HepG2 (cell line): ENCODE results near the gene ITGAE. TPM values are rescaled to one million over a fixed set of nuclear protein-coding genes. Genes with fewer than 3 reads are reported as not detected.
A peak's percentile ranks its signal among the peaks of the same experiment; 100 is the strongest.

Source experiments
- AGO1 ChIP-seq: fragments of 200-400 bp; formaldehyde crosslinking; IDR thresholded peaks from 2 replicates; pipeline ENCODE4 v1.6.1; 2017; ENCODE audit warnings: mild to moderate bottlenecking, low read depth, low read length, moderate library complexity; ENCODE audit not compliant: poor library complexity, severe bottlenecking
- BCLAF1 ChIP-seq: fragments of 450-650 bp; IDR thresholded peaks from 2 replicates; pipeline ENCODE4 v1.6.1; 2017; ENCODE audit warnings: mild to moderate bottlenecking
- DDIT3 ChIP-seq: sonication (generic); formaldehyde crosslinking; IDR thresholded peaks from 2 replicates; pipeline ENCODE4 v1.4.0; 2020; ENCODE audit warnings: mild to moderate bottlenecking, missing genetic modification reagents
- DRAP1 ChIP-seq: IDR thresholded peaks from 2 replicates; pipeline ENCODE4 v1.6.1; 2016; ENCODE audit warnings: missing genetic modification reagents, missing compliant biosample characterization
- EED ChIP-seq: sonication (generic); formaldehyde crosslinking; IDR thresholded peaks from 2 replicates; pipeline ENCODE4 v1.5.0; 2020; ENCODE audit warnings: mild to moderate bottlenecking, missing genetic modification reagents
- FOXO1 ChIP-seq: sonication (generic); formaldehyde crosslinking; IDR thresholded peaks from 2 replicates; pipeline ENCODE4 v1.4.0; 2020; ENCODE audit warnings: missing genetic modification reagents
- HDAC6 ChIP-seq: fragments of 200-600 bp; sonication (generic); IDR thresholded peaks from 2 replicates; pipeline ENCODE4 v1.7.0; 2017; ENCODE audit warnings: mild to moderate bottlenecking, antibody characterized with exemption, low read length, low read depth
- IRF2 ChIP-seq: IDR thresholded peaks from 2 replicates; pipeline ENCODE4 v1.6.1; 2018; ENCODE audit warnings: missing genetic modification reagents, missing compliant biosample characterization
- MEF2D ChIP-seq: sonication (generic); formaldehyde crosslinking; IDR thresholded peaks from 2 replicates; pipeline ENCODE4 v1.5.1; 2020; ENCODE audit warnings: mild to moderate bottlenecking, missing genetic modification reagents
- MZF1 ChIP-seq: sonication (generic); formaldehyde crosslinking; IDR thresholded peaks from 2 replicates; pipeline ENCODE4 v1.8.1; 2023; ENCODE audit warnings: mild to moderate bottlenecking, missing genetic modification reagents, borderline replicate concordance
- NFRKB ChIP-seq: fragments of 450-650 bp; IDR thresholded peaks from 2 replicates; pipeline ENCODE4 v1.6.1; 2017
- POLR2AphosphoS2 ChIP-seq: IDR thresholded peaks from 2 replicates; pipeline ENCODE4 v1.6.1; 2011; ENCODE audit warnings: low read depth, low read length, improper control_type of control experiment
- SNAPC4 ChIP-seq: sonication (generic); formaldehyde crosslinking; IDR thresholded peaks from 2 replicates; pipeline ENCODE4 v1.4.0; 2020; ENCODE audit warnings: mild to moderate bottlenecking, missing genetic modification reagents
- SOX5 ChIP-seq: IDR thresholded peaks from 2 replicates; pipeline ENCODE4 v1.6.1; 2016; ENCODE audit warnings: borderline replicate concordance
- ZBTB44 ChIP-seq: sonication (generic); formaldehyde crosslinking; IDR thresholded peaks from 2 replicates; pipeline ENCODE4 v1.4.0; 2020; ENCODE audit warnings: missing genetic modification reagents
- ZNF446 ChIP-seq: sonication (generic); formaldehyde crosslinking; IDR thresholded peaks from 2 replicates; pipeline ENCODE4 v1.5.0; 2020; ENCODE audit warnings: mild to moderate bottlenecking, missing genetic modification reagents
- ZNF557 ChIP-seq: sonication (generic); formaldehyde crosslinking; IDR thresholded peaks from 2 replicates; pipeline ENCODE4 v1.4.0; 2020; ENCODE audit warnings: missing genetic modification reagents
- ZNF564 ChIP-seq: sonication (generic); formaldehyde crosslinking; IDR thresholded peaks from 2 replicates; pipeline ENCODE4 v1.8.1; 2023; ENCODE audit warnings: mild to moderate bottlenecking, missing genetic modification reagents
- ZNF572 ChIP-seq: sonication (generic); formaldehyde crosslinking; IDR thresholded peaks from 2 replicates; pipeline ENCODE4 v1.5.1; 2020; ENCODE audit warnings: mild to moderate bottlenecking, missing genetic modification reagents
- ZNF678 ChIP-seq: sonication (generic); formaldehyde crosslinking; IDR thresholded peaks from 2 replicates; pipeline ENCODE4 v1.4.0; 2020; ENCODE audit warnings: mild to moderate bottlenecking, missing genetic modification reagents
- polyA plus RNA-seq, 8 experiments: library from polyadenylated mRNA; depleted of rRNA in 3 of 8; stranded (reverse) in 7 of 8; unstranded in 1 of 8; fragments of >200 nt; fragmentation: Illumina TruSeq in 4 of 8; extraction: Trizol in 4 of 8; gene quantifications; 2 replicates each; pipeline versions ENCODE4 v1.2.1 to v1.2.3, GENCODE V29; 2011 to 2016; ENCODE audit warnings: low read depth in 4 of 8, missing spikeins in 1 of 8, mixed read lengths in 1 of 8; ENCODE audit not compliant: insufficient read depth in 1 of 8
- total RNA-seq, 5 experiments: library from RNA; depleted of rRNA; stranded (reverse); fragments of >200 nt; fragmentation: Illumina TruSeq; extraction: Trizol; gene quantifications; 2 replicates each; pipeline ENCODE4 v1.2.3, GENCODE V29; 2016; ENCODE audit warnings: low read depth in 1 of 5

The ITGAE gene
- total and polyA plus RNA-seq, 2 of the 13 experiments (the other 11 are each of a cell fraction or from before 2014, with no cell fraction given) = 42.3 to 49.0 TPM

- TF ChIP-seq SNAPC4 (CRISPR knock-in tag) (no peak), MEF2D (CRISPR knock-in tag) (no peak), ZNF564 (CRISPR knock-in tag) (no peak; the same call in 1 of the 2 replicates), DRAP1 (CRISPR knock-in tag) (peak; percentile 71; the same call in 1 of the 2 replicates), EED (CRISPR knock-in tag) (peak; percentile 64; the same call in 1 of the 2 replicates), ZBTB44 (CRISPR knock-in tag) (peak; percentile 82; the same call in 1 of the 2 replicates), AGO1 (peak; percentile 66), BCLAF1 (no peak), NFRKB (no peak), ZNF557 (CRISPR knock-in tag) (no peak), SOX5 (CRISPR knock-in tag) (peak; percentile 30; the same call in 1 of the 2 replicates), DDIT3 (CRISPR knock-in tag) (no peak), IRF2 (CRISPR knock-in tag) (peak; percentile 90), MZF1 (no peak), FOXO1 (CRISPR knock-in tag) (0 out of 2 replicates have a peak, but pooled peaks have one; percentile 48), ZNF572 (CRISPR knock-in tag) (0 out of 2 replicates have a peak, but pooled peaks have one; percentile 48), POLR2AphosphoS2 (no peak), ZNF446 (peak; percentile 74; the same call in 1 of the 2 replicates), HDAC6 (no peak), ZNF678 (CRISPR knock-in tag) (no peak; the same call in 1 of the 2 replicates)
Measured at GRCh38 chr17:3845621-3846436, 44.8 kb upstream of the ITGAE start, which contains the start of gene NCBP3 (continued).
